Cardiac fibroblast (primary cell): ENCODE results near the gene TFF2.

Experiments used
- DNase-seq, 2 donors: peaks; one replicate each; pipeline versions ENCODE4 v3.0.0 to v3.0.0-alpha.2; 2010; ENCODE audit warnings: low read depth in 2 of 2
- H3K4me3 ChIP-seq, 2 donors: replicated peaks in 1 of 2; 1 replicate in 1 of 2; 2 replicates in 1 of 2; pipeline ENCODE4 v1.5.1; 2011; ENCODE audit warnings: low read depth in 2 of 2, low read length in 2 of 2, mild to moderate bottlenecking in 2 of 2, moderate library complexity in 1 of 2
- TF ChIP-seq, protein P1 (sequence below): IDR thresholded peaks from one replicate; pipeline ENCODE4 v1.5.1; 2011; ENCODE audit warnings: low read depth, mild to moderate bottlenecking, low read length, inconsistent platforms

TFF2 gene

DNA sequence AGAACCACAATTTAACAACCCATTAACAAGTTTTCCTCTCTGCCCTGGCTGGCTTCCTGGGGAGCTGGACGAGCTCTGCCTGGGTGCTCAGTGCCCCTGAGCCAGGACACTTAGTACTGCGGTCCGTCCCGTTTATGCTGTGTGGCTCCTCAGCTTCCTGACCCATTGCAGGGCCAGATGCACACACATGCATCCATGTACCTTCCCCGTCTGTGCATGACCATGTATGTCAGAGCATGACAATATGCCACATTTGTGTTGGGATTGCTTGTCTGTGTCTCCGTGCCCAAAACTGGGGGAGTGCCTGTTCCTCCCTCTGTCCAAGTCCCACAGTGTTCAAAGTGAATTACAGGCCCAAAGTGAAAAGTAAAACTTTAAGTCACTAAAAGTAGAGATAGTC lies 25.9 kb downstream of the TFF2 start:
- no peak overlapping the region for H3K4me3 ChIP-seq
- TF ChIP-seq, protein P1, sequence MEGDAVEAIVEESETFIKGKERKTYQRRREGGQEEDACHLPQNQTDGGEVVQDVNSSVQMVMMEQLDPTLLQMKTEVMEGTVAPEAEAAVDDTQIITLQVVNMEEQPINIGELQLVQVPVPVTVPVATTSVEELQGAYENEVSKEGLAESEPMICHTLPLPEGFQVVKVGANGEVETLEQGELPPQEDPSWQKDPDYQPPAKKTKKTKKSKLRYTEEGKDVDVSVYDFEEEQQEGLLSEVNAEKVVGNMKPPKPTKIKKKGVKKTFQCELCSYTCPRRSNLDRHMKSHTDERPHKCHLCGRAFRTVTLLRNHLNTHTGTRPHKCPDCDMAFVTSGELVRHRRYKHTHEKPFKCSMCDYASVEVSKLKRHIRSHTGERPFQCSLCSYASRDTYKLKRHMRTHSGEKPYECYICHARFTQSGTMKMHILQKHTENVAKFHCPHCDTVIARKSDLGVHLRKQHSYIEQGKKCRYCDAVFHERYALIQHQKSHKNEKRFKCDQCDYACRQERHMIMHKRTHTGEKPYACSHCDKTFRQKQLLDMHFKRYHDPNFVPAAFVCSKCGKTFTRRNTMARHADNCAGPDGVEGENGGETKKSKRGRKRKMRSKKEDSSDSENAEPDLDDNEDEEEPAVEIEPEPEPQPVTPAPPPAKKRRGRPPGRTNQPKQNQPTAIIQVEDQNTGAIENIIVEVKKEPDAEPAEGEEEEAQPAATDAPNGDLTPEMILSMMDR = no peak
- DNase-seq = no peak

DNA sequence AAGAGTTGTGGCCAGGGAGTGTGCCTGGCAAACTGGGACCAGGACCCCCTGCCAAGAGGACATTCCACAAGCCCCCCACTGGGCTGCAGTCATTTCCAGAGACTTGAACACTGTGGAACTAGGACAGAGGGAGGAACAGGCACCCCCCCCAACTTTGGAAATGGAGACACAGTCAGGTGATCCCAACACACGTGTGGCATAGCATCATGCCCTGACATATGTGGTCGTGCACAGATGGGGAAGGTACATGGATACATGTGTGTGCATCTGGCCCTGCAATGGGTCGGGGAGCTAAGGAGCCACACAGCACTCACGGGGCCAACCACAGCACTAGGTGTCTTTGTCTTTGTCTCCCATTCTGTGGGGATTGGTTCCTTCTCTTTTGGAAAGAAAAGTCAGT lies 28.9 kb downstream of the TFF2 start:
- H3K4me3 ChIP-seq = no peak overlapping the region
- no peak for DNase-seq
- TF ChIP-seq, protein P1 = no peak

DNA sequence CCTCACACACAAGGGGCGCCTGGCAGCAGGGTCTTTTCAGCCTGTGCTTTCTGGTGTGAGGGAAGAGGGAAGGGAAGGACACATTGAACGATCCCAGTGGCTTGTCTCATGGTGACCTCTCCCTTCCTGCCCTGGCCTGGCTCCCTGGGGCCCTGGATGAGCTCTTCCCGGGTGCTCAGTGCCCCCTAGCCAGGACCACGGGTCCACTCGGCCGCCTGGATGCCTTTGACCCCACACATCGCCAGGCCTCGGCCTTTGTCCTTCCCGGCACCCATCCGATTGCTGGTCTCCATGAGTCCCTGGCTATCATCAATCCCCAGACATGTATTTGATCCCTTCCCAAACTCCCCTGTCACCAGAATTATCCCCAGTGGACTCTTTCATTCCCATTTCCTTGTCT lies 29.6 kb downstream of the TFF2 start:
- DNase-seq = no peak
- H3K4me3 ChIP-seq = no peak overlapping the region
- TF ChIP-seq, protein P1 = no peak

DNA sequence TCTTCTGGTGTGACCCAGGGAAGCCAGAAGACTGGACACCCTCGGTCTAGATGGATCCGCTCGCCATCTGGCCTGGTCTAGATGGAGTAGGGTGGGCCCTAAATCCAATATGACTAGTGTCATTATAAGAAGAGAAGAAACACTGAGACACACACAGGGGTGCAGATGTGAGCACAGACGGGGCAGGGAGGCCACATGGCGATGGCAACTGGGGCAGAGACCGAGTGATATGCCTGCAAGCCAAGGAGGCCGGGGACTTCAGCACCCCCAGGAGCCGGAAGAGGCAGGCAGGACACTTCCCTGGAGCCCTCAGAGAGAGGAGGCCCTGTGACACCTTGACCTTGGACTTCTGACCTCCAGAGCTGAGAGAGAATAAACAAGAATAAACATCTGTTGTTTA lies 30.0 kb downstream of the TFF2 start:
- no peak overlapping the region for H3K4me3 ChIP-seq
- DNase-seq = no peak
- TF ChIP-seq, protein P1 = no peak

DNA sequence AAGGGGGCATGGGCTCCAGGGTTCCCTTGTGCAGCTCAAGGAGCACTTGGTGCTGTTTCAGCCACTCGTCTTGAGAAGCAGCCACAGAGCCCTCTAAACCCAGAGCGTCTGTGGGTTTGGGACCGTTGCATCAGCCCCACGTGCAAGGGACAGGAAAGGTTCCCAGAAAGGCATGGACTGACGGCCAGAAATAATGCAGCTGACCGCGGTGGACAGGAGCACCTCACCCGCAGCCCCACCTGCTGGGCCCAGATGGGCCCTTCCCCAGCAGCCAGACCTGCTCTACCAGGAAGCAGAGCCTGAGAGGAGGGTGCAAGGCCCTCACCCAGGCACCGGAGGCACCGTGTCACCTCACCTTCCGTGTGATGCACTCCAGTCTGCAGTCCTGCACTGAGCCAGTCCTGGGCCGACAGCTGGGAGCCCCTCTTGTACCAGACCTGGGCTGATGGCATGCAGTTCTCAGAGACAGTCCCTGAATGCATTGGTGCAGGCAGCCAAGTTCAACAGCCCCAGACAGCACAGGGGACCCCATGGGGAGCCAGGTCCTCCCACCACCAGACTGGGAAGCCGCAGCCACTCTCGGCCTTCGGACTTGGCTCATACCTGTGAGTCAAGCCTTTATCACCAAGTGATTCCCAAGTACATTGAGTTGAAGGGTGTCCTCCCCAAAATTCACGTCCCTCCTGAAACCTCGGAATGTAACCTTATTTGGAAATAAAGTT lies 30.8 kb downstream of the TFF2 start:
- no peak overlapping the region for H3K4me3 ChIP-seq
- TF ChIP-seq, protein P1 = no peak
- DNase-seq = no peak

DNA sequence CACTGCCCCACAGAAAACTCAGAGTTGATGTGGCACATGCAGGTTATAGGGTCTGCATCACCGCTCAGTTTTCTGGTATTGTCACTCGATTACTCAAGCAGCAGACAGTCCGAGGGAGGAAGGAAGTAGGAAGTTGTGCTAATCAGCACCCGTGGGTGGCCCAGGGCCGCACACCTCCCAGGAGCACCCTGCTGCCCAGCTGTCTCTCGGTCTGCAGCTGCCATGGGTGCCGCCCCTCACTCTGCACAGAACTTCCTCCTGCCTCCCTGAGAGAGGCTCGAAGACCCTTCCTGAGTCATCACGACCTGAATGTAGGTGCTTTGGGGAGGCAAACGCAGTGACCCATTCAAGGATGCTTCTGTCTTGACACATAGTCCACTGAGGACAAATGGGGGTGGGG lies 31.4 kb downstream of the TFF2 start:
- H3K4me3 ChIP-seq = no peak overlapping the region
- TF ChIP-seq, protein P1 = no peak
- no peak for DNase-seq
